ENCODE results near the gene JAKMIP1. TPM values are rescaled to one million over a fixed set of nuclear protein-coding genes. Genes with fewer than 3 reads are reported as not detected.

The JAKMIP1 gene
- total RNA-seq, 4 donors from 2014 or later: 0.26 to 0.48 TPM; not detected in 2

GRCh38 chr4:6032249-6033244 lies 167.8 kb downstream of the JAKMIP1 start:
- no peak for DNase-seq
- TF ChIP-seq CTCF (IDR thresholded peaks at IDR 0.05): no peak
- TF ChIP-seq POLR2A (IDR thresholded peaks at IDR 0.05): no peak
- Histone ChIP-seq H3K27ac (no peak overlapping the region), H3K9me3 (no peaks in the 10 kb centered on the region), H3K4me3 (no peak overlapping the region), H3K4me1 (no peaks in the 10 kb centered on the region), H3K27me3 (no peaks in the 10 kb centered on the region), H3K36me3 (no peaks in the 10 kb centered on the region)
- intact Hi-C loops (cut with DNase I; ENCODE audit: low total_unique reads): no loop called here

- H3K27ac ChIP-seq: no peak overlapping the region
- no peaks in the 10 kb centered on the region for H3K9me3 ChIP-seq
- no peak for DNase-seq
- H3K36me3 ChIP-seq: no peaks in the 10 kb centered on the region
- intact Hi-C loops (cut with DNase I; ENCODE audit: low total_unique reads): no loop called here
- H3K27me3 ChIP-seq: no peaks in the 10 kb centered on the region
- no peaks in the 10 kb centered on the region for H3K4me1 ChIP-seq
- no peak overlapping the region for H3K4me3 ChIP-seq
- no peak for TF ChIP-seq CTCF (IDR thresholded peaks at IDR 0.05)
- no peak for TF ChIP-seq POLR2A (IDR thresholded peaks at IDR 0.05)
Measured at GRCh38 chr4:6031846-6032245, 168.5 kb downstream of the JAKMIP1 start.

GRCh38 chr4:6030679-6031078 lies 169.7 kb downstream of the JAKMIP1 start:
- H3K36me3 ChIP-seq: no peaks in the 10 kb centered on the region
- H3K4me3 ChIP-seq: no peak overlapping the region
- no peak for DNase-seq
- intact Hi-C loops (cut with DNase I; ENCODE audit: low total_unique reads): no loop called here
- H3K27ac ChIP-seq: no peak overlapping the region
- no peak for TF ChIP-seq CTCF (IDR thresholded peaks at IDR 0.05)
- no peak for TF ChIP-seq POLR2A (IDR thresholded peaks at IDR 0.05)
- H3K27me3 ChIP-seq: no peaks in the 10 kb centered on the region
- H3K9me3 ChIP-seq: no peaks in the 10 kb centered on the region
- no peaks in the 10 kb centered on the region for H3K4me1 ChIP-seq

- Histone ChIP-seq H3K9me3 (no peaks in the 10 kb centered on the region), H3K27me3 (no peaks in the 10 kb centered on the region), H3K36me3 (no peaks in the 10 kb centered on the region), H3K4me3 (no peak overlapping the region), H3K27ac (no peak overlapping the region), H3K4me1 (no peaks in the 10 kb centered on the region)
- intact Hi-C loops (cut with DNase I; ENCODE audit: low total_unique reads): no loop called here
- TF ChIP-seq CTCF (IDR thresholded peaks at IDR 0.05) (no peak), POLR2A (IDR thresholded peaks at IDR 0.05) (no peak)
- no peak for DNase-seq
Measured at GRCh38 chr4:6029254-6029653, 171.1 kb downstream of the JAKMIP1 start.

GRCh38 chr4:6028168-6028567 lies 172.2 kb downstream of the JAKMIP1 start:
- Histone ChIP-seq H3K9me3 (no peaks in the 10 kb centered on the region), H3K4me1 (no peaks in the 10 kb centered on the region), H3K4me3 (no peak overlapping the region), H3K27me3 (no peaks in the 10 kb centered on the region), H3K36me3 (no peaks in the 10 kb centered on the region), H3K27ac (no peak overlapping the region)
- DNase-seq: no peak
- TF ChIP-seq CTCF (IDR thresholded peaks at IDR 0.05): no peak
- TF ChIP-seq POLR2A (IDR thresholded peaks at IDR 0.05): no peak
- intact Hi-C loops (cut with DNase I; ENCODE audit: low total_unique reads): no loop called here
